HCT116 (cell line): ENCODE measurements around the gene SAMD4B. TPM values are rescaled to one million over a fixed set of nuclear protein-coding genes. Genes with fewer than 3 reads are reported as not detected.

Experiments used
- ATAC-seq: fragments of 200-7000 bp; cut with Tn5 transposase; 2 replicates; pipeline ENCODE4 v1.9.1; 2020; ENCODE audit warnings: mild to moderate bottlenecking, moderate library complexity
- BruUV-seq: library from RNA; stranded (reverse); fragments of 400-500 nt; replicated peaks from 2 replicates; lab custom pipeline; 2021; lab: Mats Ljungman, UMichigan
- CTCF ChIA-PET: fragments of 300-600 bp; sonication (Branson Sonifier 250); formaldehyde crosslinking; loops from one replicate; lab custom pipeline; 2021; ENCODE audit warnings: antibody characterized with exemption; lab: Charles Lee
- POLR2A ChIA-PET: fragments of 300-600, 350-600 bp; sonication (Branson Sonifier 250); formaldehyde crosslinking; loops from one replicate; lab custom pipeline; 2021; ENCODE audit warnings: antibody characterized with exemption; lab: Charles Lee
- RAD21 ChIA-PET, 2 experiments: fragments of 300-600 bp; sonication (Branson Sonifier 250); formaldehyde crosslinking; loops; one replicate each; lab custom pipeline; 2023; ENCODE audit warnings: low total read pairs in 2 of 2; ENCODE audit not compliant: uncharacterized antibody in 2 of 2, unreplicated experiment in 2 of 2, low non-redundant PET in 1 of 2; lab: Charles Lee
- DNase-seq: peaks from one replicate; pipeline ENCODE4 v3.0.0-alpha.2; 2010; ENCODE audit warnings: low read depth, low spot score
- H2AFZ ChIP-seq: fragments of 200-600 bp; shearing (Covaris generic), sonication (generic); 2 replicates; pipeline ENCODE4 v1.6.1; 2017; ENCODE audit warnings: low read depth, mixed run types, mixed read lengths, antibody characterized with exemption, low read length; ENCODE audit not compliant: poor library complexity, severe bottlenecking
- H3K27ac ChIP-seq: 2 replicates; pipeline ENCODE4 v1.5.1; 2012; ENCODE audit warnings: low read depth, low read length
- H3K27me3 ChIP-seq: fragments of 200-600 bp; sonication (generic); 2 replicates; pipeline ENCODE4 v1.6.1; 2016; ENCODE audit warnings: mixed run types, low read length, mixed read lengths; ENCODE audit not compliant: insufficient read depth
- H3K36me3 ChIP-seq, 2 experiments: fragments of 200-500 bp in 1 of 2; fragments of 200-600 bp in 1 of 2; sonication (Bioruptor generic) in 1 of 2; sonication (generic) in 1 of 2; 2 replicates each; pipeline versions ENCODE4 v1.5.1 to v1.6.1; 2014 to 2016; ENCODE audit warnings: low read length in 2 of 2, inconsistent platforms in 1 of 2, mixed read lengths in 1 of 2, mixed run types in 1 of 2; ENCODE audit not compliant: insufficient read depth in 2 of 2, control insufficient read depth in 1 of 2
- H3K4me1 ChIP-seq, 2 experiments: fragments of 200-600 bp in 1 of 2; sonication (generic) in 1 of 2; 2 replicates each; pipeline versions ENCODE4 v1.5.1 to v1.6.1; 2012 to 2017; ENCODE audit warnings: low read length in 2 of 2, inconsistent platforms in 1 of 2, mild to moderate bottlenecking in 1 of 2, mixed read lengths in 1 of 2, mixed run types in 1 of 2, moderate library complexity in 1 of 2; ENCODE audit not compliant: insufficient read depth in 2 of 2, control insufficient read depth in 1 of 2
- H3K4me2 ChIP-seq: fragments of 200-600 bp; sonication (generic); 2 replicates; pipeline ENCODE4 v1.6.1; 2017; ENCODE audit warnings: mixed run types, low read length, mixed read lengths
- H3K4me3 ChIP-seq, 2 experiments: fragments of 200-600 bp in 1 of 2; sonication (generic) in 1 of 2; replicated peaks in 1 of 2; 2 replicates each; pipeline ENCODE4 v1.5.1; 2011 to 2016; ENCODE audit warnings: low read length in 2 of 2, control low read depth in 1 of 2, low read depth in 1 of 2, mild to moderate bottlenecking in 1 of 2, mixed read lengths in 1 of 2, mixed run types in 1 of 2
- H3K79me2 ChIP-seq: fragments of 200-600 bp; sonication (generic); 2 replicates; pipeline ENCODE4 v1.6.1; 2017; ENCODE audit warnings: mild to moderate bottlenecking, mixed run types, low read length, moderate library complexity, mixed read lengths; ENCODE audit not compliant: insufficient read depth
- H3K9ac ChIP-seq: fragments of 200-600 bp; sonication (generic); 2 replicates; pipeline ENCODE4 v1.6.1; 2016; ENCODE audit warnings: low read length, mixed read lengths
- H3K9me2 ChIP-seq: fragments of 200-600 bp; sonication (generic), shearing (Covaris generic); 2 replicates; pipeline ENCODE4 v1.6.1; 2017; ENCODE audit warnings: mixed run types, mild to moderate bottlenecking, moderate library complexity; ENCODE audit not compliant: insufficient read depth
- H3K9me3 ChIP-seq, 2 experiments: fragments of 200-500 bp in 1 of 2; fragments of 200-600 bp in 1 of 2; sonication (Bioruptor generic) in 1 of 2; sonication (generic) in 1 of 2; 2 replicates each; pipeline ENCODE4 v1.6.1; 2014 to 2017; ENCODE audit warnings: low read length in 2 of 2, mixed read lengths in 2 of 2, inconsistent platforms in 1 of 2, low read depth in 1 of 2, mild to moderate bottlenecking in 1 of 2, mixed run types in 1 of 2, moderate library complexity in 1 of 2; ENCODE audit not compliant: control insufficient read depth in 1 of 2, insufficient read depth in 1 of 2
- H4K20me1 ChIP-seq: fragments of 200-600 bp; sonication (generic), shearing (Covaris generic); 2 replicates; pipeline ENCODE4 v1.6.1; 2017; ENCODE audit warnings: mixed run types, mild to moderate bottlenecking, moderate library complexity; ENCODE audit not compliant: insufficient read depth
- EGR1 ChIP-seq: IDR thresholded peaks from 2 replicates; pipeline ENCODE4 v1.6.1; 2012; ENCODE audit warnings: low read depth
- ELF1 ChIP-seq: IDR thresholded peaks from 2 replicates; pipeline ENCODE4 v1.6.1; 2012; ENCODE audit warnings: low read depth, borderline replicate concordance
- EZH2phosphoT487 ChIP-seq: fragments of 200-600 bp; IDR thresholded peaks from 2 replicates; pipeline ENCODE4 v1.6.1; 2018; ENCODE audit warnings: antibody characterized with exemption, borderline replicate concordance
- POLR2A ChIP-seq: IDR thresholded peaks from 2 replicates; pipeline ENCODE4 v1.7.0; 2011; ENCODE audit warnings: borderline replicate concordance; ENCODE audit not compliant: insufficient read depth, insufficient read length; ENCODE audit errors: extremely low read depth
- POLR2AphosphoS5 ChIP-seq: IDR thresholded peaks from 2 replicates; pipeline ENCODE4 v1.6.1; 2011; ENCODE audit warnings: mild to moderate bottlenecking, low read depth, low read length, moderate library complexity
- RAD21 ChIP-seq: IDR thresholded peaks from 2 replicates; pipeline ENCODE4 v1.6.1; 2012; ENCODE audit warnings: low read depth, mild to moderate bottlenecking
- SIN3A ChIP-seq: IDR thresholded peaks from 2 replicates; pipeline ENCODE4 v1.6.1; 2012; ENCODE audit warnings: low read depth
- TCF7L2 ChIP-seq: IDR thresholded peaks from 2 replicates; pipeline ENCODE4 v1.7.0; 2011; ENCODE audit warnings: borderline replicate concordance, inconsistent platforms; ENCODE audit not compliant: insufficient read depth, insufficient read length; ENCODE audit errors: extremely low read depth
- ZFX ChIP-seq: fragments of 450-650 bp; IDR thresholded peaks from 2 replicates; pipeline ENCODE4 v1.6.1; 2017
- ZNF274 ChIP-seq: fragments of 200-500 bp; sonication (Bioruptor generic); IDR thresholded peaks from 2 replicates; pipeline ENCODE4 v1.6.1; 2014; ENCODE audit warnings: mild to moderate bottlenecking, low read depth, low read length, inconsistent platforms
- intact Hi-C: fragments of 100-400 bp; cut with micrococcal nuclease; formaldehyde crosslinking; loops from 2 replicates; pipeline ENCODE4 v1.10.0; 2022
- total RNA-seq: library from RNA; stranded (reverse); gene quantifications from one replicate; pipeline ENCODE4 v1.2.1, GENCODE V29; 2021; ENCODE audit not compliant: unreplicated experiment

The SAMD4B gene
- total RNA-seq, 1 experiment from 2014 or later = 127 TPM

DNA sequence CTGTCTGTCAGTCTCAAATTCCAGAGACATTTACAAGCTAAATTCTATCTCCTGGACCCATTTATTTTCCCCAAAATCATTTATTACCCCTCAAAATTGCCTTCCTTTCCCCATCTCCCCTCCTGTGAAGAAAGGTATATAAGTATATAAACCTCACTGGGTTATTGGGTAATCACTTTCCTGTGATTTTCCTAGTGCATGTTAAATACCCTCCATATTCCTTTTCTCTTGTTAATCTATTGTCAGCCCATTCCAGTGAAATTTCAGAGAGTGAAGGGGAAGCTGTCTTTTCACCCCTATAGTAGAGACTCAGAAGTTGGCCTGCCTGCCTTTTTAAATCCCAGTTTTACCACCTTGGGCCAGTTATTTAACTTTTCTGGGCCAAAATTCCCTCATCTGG is 36.1 kb upstream of the SAMD4B start:
- no TSS peak for BruUV-seq
- peaks cover 10% of the 10 kb centered on the region for H3K79me2 ChIP-seq
- TF ChIP-seq SIN3A (no peak), TCF7L2 (no peak), POLR2A (no peak), EGR1 (no peak), EZH2phosphoT487 (no peak), RAD21 (no peak), POLR2AphosphoS5 (no peak)
- H2AFZ ChIP-seq = no peak overlapping the region
- intact Hi-C loops = no loop called here
- H3K27ac ChIP-seq = no peak overlapping the region
- H3K4me2 ChIP-seq = no peak overlapping the region
- DNase-seq (no peak), ATAC-seq (no peak)
- ChIA-PET CTCF (no interaction called here), POLR2A (no interaction called here), RAD21 (no interaction called here)
- peaks cover 9 to 10% of the 10 kb centered on the region in 2 experiments for H3K4me1 ChIP-seq
- H3K9me2 ChIP-seq = no peaks in the 10 kb centered on the region
- no peaks in the 10 kb centered on the region for H4K20me1 ChIP-seq
- H3K4me3 ChIP-seq = no peak overlapping the region
- H3K9me3 ChIP-seq = no peaks in the 10 kb centered on the region
- no peaks in the 10 kb centered on the region for H3K27me3 ChIP-seq
- peaks cover 0 to 7% of the 10 kb centered on the region in 2 experiments; a peak in 1 of 4 replicates for H3K36me3 ChIP-seq
- H3K9ac ChIP-seq = no peak overlapping the region

DNA sequence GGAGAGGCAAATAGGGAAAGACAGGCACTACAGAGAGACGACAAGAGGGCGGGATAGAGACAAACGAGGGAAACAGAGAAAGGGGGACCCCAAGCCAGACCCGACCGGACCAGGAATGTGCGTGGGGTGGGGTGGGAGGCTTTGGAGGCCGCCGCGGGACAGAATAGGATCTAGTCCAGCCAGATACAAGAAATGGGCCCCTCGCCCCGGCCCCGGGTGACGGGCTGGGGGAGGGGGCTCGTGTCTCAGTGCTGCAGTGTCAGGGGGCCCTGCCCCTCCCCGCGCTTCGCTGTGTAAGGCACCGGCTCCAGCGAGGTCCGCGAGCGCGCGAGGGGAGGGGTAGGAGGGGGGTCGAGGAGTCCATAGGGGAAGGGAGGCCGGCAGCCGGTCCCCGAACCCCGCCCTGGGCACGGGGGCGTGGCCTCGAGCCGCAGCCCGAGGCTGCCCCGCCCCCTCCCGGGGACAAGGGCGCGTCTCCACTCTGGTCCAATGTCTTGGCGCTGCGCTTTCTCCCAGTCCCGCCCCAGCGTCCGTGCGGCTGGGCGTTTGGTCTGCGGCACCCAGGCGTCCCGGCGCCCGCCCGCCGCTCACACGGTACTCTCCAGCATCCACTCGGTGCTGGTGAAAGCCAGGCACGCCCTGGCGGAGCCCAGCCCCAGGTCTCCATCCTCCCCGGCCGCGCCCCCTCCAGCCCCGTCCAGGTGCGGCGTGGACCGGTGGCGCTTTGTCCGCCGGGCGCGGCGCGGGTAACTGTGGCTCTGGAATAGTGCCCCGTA is 35.0 kb upstream of the SAMD4B start:
- DNase-seq (no peak), ATAC-seq (no peak)
- RAD21 ChIA-PET = no interaction called here
- H3K4me1 ChIP-seq = peaks cover 9 to 10% of the 10 kb centered on the region in 2 experiments
- H3K79me2 ChIP-seq = peaks cover 17% of the 10 kb centered on the region
- TF ChIP-seq ZFX (no peak), ZNF274 (no peak), ELF1 (no peak)
- no peaks in the 10 kb centered on the region for H4K20me1 ChIP-seq
- H3K36me3 ChIP-seq = peaks cover 0 to 7% of the 10 kb centered on the region in 2 experiments; a peak in 1 of 4 replicates
- H3K4me2 ChIP-seq = no peak overlapping the region
- no TSS peak for BruUV-seq
- CTCF ChIA-PET = no interaction called here
- no peak overlapping the region for H3K27ac ChIP-seq
- H2AFZ ChIP-seq = no peak overlapping the region
- no peaks in the 10 kb centered on the region for H3K27me3 ChIP-seq
- H3K9me2 ChIP-seq = no peaks in the 10 kb centered on the region
- intact Hi-C loops = no loop called here
- POLR2A ChIA-PET = no interaction called here
- no peak overlapping the region for H3K9ac ChIP-seq
- H3K4me3 ChIP-seq = no peak overlapping the region
- H3K9me3 ChIP-seq = no peaks in the 10 kb centered on the region
